GM23338 (cell line): ENCODE measurements around the gene CSPG4.

Experiments used
- CREB1 ChIP-seq: fragments of 250-450 bp; sonication (Bioruptor Pico); IDR thresholded peaks from 2 replicates; pipeline ENCODE4 v1.5.0; 2020; ENCODE audit warnings: low read depth, mild to moderate bottlenecking, moderate library complexity
- CTCF ChIP-seq, 2 experiments: fragments of 200-600 bp in 1 of 2; sonication (generic) in 1 of 2; conservative IDR thresholded peaks; 2 replicates each; pipeline versions ENCODE4 v1.5.1 to v1.6.1; 2016 to 2017; ENCODE audit warnings: antibody characterized with exemption in 2 of 2, low read depth in 2 of 2, mild to moderate bottlenecking in 2 of 2, moderate library complexity in 1 of 2
- ETS1 ChIP-seq: IDR thresholded peaks from 2 replicates; pipeline ENCODE4 v1.6.1; 2016; ENCODE audit warnings: antibody characterized with exemption
- EZH2 ChIP-seq: fragments of 200-600 bp; sonication (generic); IDR thresholded peaks from one replicate; pipeline ENCODE4 v1.8.0; 2017; ENCODE audit warnings: antibody characterized with exemption, mild to moderate bottlenecking, low read depth; ENCODE audit not compliant: unreplicated experiment
- EZH2phosphoT487 ChIP-seq: fragments of 200-600 bp; sonication (generic); IDR thresholded peaks from one replicate; pipeline ENCODE4 v1.8.1; 2018; ENCODE audit warnings: antibody characterized with exemption; ENCODE audit not compliant: unreplicated experiment
- JUNB ChIP-seq: IDR thresholded peaks from one replicate; pipeline ENCODE4 v1.6.1; 2016; ENCODE audit warnings: antibody characterized with exemption; ENCODE audit not compliant: unreplicated experiment
- POLR2AphosphoS5 ChIP-seq: IDR thresholded peaks from 2 replicates; pipeline ENCODE4 v1.6.1; 2016; ENCODE audit warnings: antibody characterized with exemption, low read depth
- REST ChIP-seq: IDR thresholded peaks from one replicate; pipeline ENCODE4 v1.6.1; 2018; ENCODE audit warnings: antibody characterized with exemption; ENCODE audit not compliant: unreplicated experiment
- STAT1 ChIP-seq: IDR thresholded peaks from one replicate; pipeline ENCODE4 v1.6.1; 2016; ENCODE audit warnings: antibody characterized with exemption; ENCODE audit not compliant: unreplicated experiment
- ZNF462 ChIP-seq: fragments of 250-450 bp; sonication (Bioruptor Pico); IDR thresholded peaks from 2 replicates; pipeline ENCODE4 v1.5.0; 2020; ENCODE audit warnings: mild to moderate bottlenecking, moderate library complexity

- no peak for TF ChIP-seq EZH2
- TF ChIP-seq CTCF (conservative IDR thresholded peaks at IDR 0.05; ENCODE audit: low read depth in 2 of 2), result no peak
- no peak for TF ChIP-seq EZH2phosphoT487
- no peak for TF ChIP-seq ETS1
- no peak for TF ChIP-seq POLR2AphosphoS5
- no peak for TF ChIP-seq JUNB
- no peak for TF ChIP-seq CREB1 (CRISPR knock-in tag)
- TF ChIP-seq REST, result no peak
- no peak for TF ChIP-seq STAT1
- no peak for TF ChIP-seq ZNF462 (CRISPR knock-in tag)
These were observed 48.7 kb downstream of the CSPG4 start for GRCh38 chr15:75663931-75664421.
